B cell (primary cell): ENCODE data around the gene MNT. TPM values are rescaled to one million over a fixed set of nuclear protein-coding genes. Genes with fewer than 3 reads are reported as not detected.

ENCODE experiments used
- ATAC-seq: fragments of 200-7000 bp; cut with Tn5 transposase; one replicate; pipeline ENCODE4 v1.10.0; 2021; ENCODE audit warnings: low read depth, mild to moderate bottlenecking, moderate number of reproducible peaks, moderate library complexity
- CTCF ChIA-PET: fragments of 350-600 bp; sonication (Branson Sonifier 250); formaldehyde crosslinking; loops from one replicate; lab custom pipeline; 2021; ENCODE audit warnings: antibody characterized with exemption, inconsistent platforms; lab: Charles Lee
- POLR2A ChIA-PET: fragments of 350-600 bp; sonication (Branson Sonifier 250); formaldehyde crosslinking; loops from one replicate; lab custom pipeline; 2021; ENCODE audit warnings: antibody characterized with exemption; lab: Charles Lee
- DNase-seq: peaks from one replicate; pipeline ENCODE4 v3.0.0; 2013
- H2AFZ ChIP-seq: 2 replicates; pipeline ENCODE4 v1.6.1; 2012; ENCODE audit warnings: mild to moderate bottlenecking, low read depth, low read length; ENCODE audit not compliant: insufficient read depth, poor library complexity, severe bottlenecking
- H3K27ac ChIP-seq, 2 donors: 1 replicate in 1 of 2; 2 replicates in 1 of 2; pipeline ENCODE4 v1.5.1; 2012 to 2013; ENCODE audit warnings: low read length in 2 of 2, mild to moderate bottlenecking in 2 of 2, moderate library complexity in 1 of 2
- H3K27me3 ChIP-seq, 4 experiments: fragments of 200-600 bp in 1 of 4; sonication (generic) in 1 of 4; replicated peaks in 1 of 4; 1 replicate in 2 of 4; 2 replicates in 2 of 4; pipeline versions ENCODE4 v1.6.1 to v1.7.0; 2013 to 2016; ENCODE audit warnings: low read length in 3 of 4, mild to moderate bottlenecking in 2 of 4, mixed read lengths in 1 of 4, moderate library complexity in 1 of 4; ENCODE audit not compliant: insufficient read depth in 4 of 4, control insufficient read depth in 3 of 4; ENCODE audit errors: control extremely low read depth in 1 of 4
- H3K36me3 ChIP-seq, 2 experiments: replicated peaks in 1 of 2; 1 replicate in 1 of 2; 2 replicates in 1 of 2; pipeline versions ENCODE4 v1.6.1 to v1.7.1; 2013; ENCODE audit warnings: low read length in 1 of 2; ENCODE audit not compliant: insufficient read depth in 2 of 2, control insufficient read depth in 1 of 2; ENCODE audit errors: control extremely low read depth in 1 of 2, extremely low read depth in 1 of 2
- H3K4me1 ChIP-seq, 2 donors: fragments of 200-600 bp in 1 of 2; sonication (generic) in 1 of 2; 1 replicate in 1 of 2; 2 replicates in 1 of 2; pipeline versions ENCODE4 v1.5.1 to v1.6.1; 2013 to 2017; ENCODE audit warnings: low read length in 2 of 2; ENCODE audit not compliant: control insufficient read depth in 2 of 2, insufficient read depth in 2 of 2
- H3K4me2 ChIP-seq: replicated peaks from 2 replicates; pipeline ENCODE3; 2012; ENCODE audit warnings: mild to moderate bottlenecking, low read depth, low read length; ENCODE audit not compliant: poor library complexity, severe bottlenecking
- H3K4me3 ChIP-seq, 5 experiments: fragments of 200-600 bp in 1 of 5; sonication (generic) in 1 of 5; 1 replicate in 3 of 5; 2 replicates in 2 of 5; pipeline versions ENCODE4 v1.5.1 to v1.7.0; 2011 to 2016; ENCODE audit warnings: low read length in 4 of 5, mild to moderate bottlenecking in 4 of 5, low read depth in 2 of 5, control low read depth in 1 of 5, moderate library complexity in 1 of 5; ENCODE audit not compliant: insufficient read depth in 1 of 5; ENCODE audit errors: control extremely low read depth in 1 of 5, extremely low read depth in 1 of 5
- H3K79me2 ChIP-seq: fragments of 200-600 bp; sonication (generic); one replicate; pipeline ENCODE4 v1.6.0; 2016; ENCODE audit warnings: low read length; ENCODE audit not compliant: control insufficient read depth, insufficient read depth
- H3K9ac ChIP-seq: fragments of 200-600 bp; sonication (generic); 2 replicates; pipeline ENCODE4 v1.6.1; 2017; ENCODE audit warnings: mild to moderate bottlenecking, low read length, moderate library complexity
- H3K9me3 ChIP-seq, 3 donors: one replicate each; pipeline versions ENCODE4 v1.6.1 to v1.7.1; 2013; ENCODE audit warnings: low read length in 2 of 3; ENCODE audit not compliant: control insufficient read depth in 2 of 3, insufficient read depth in 1 of 3; ENCODE audit errors: control extremely low read depth in 1 of 3
- H4K20me1 ChIP-seq: 2 replicates; pipeline ENCODE4 v1.6.0; 2012; ENCODE audit warnings: mild to moderate bottlenecking, low read length; ENCODE audit not compliant: insufficient read depth, control insufficient read depth, poor library complexity, severe bottlenecking
- H3K27ac Mint-ChIP-seq: one replicate; pipeline ENCODE4 v1.8.0; 2021; ENCODE audit warnings: mixed read lengths
- H3K27me3 Mint-ChIP-seq: one replicate; pipeline ENCODE4 v1.8.0; 2021; ENCODE audit warnings: mixed read lengths
- H3K4me1 Mint-ChIP-seq: one replicate; pipeline ENCODE4 v1.8.0; 2021; ENCODE audit warnings: mixed read lengths
- H3K4me3 Mint-ChIP-seq: one replicate; pipeline ENCODE4 v1.8.0; 2021; ENCODE audit warnings: mixed read lengths
- H3K9me3 Mint-ChIP-seq: one replicate; pipeline ENCODE4 v1.8.0; 2022; ENCODE audit warnings: mixed read lengths; ENCODE audit not compliant: insufficient read depth
- EZH2 ChIP-seq: IDR thresholded peaks from 2 replicates; pipeline ENCODE4 v1.6.1; 2012; ENCODE audit warnings: borderline replicate concordance, low read depth, mild to moderate bottlenecking, moderate library complexity, low read length; ENCODE audit not compliant: insufficient read depth, poor library complexity, severe bottlenecking
- WGBS: methylation state at CpG from one replicate; pipeline ENCODE4 v1.1.5; 2013; ENCODE audit warnings: missing lambda C conversion rate; ENCODE audit not compliant: insufficient coverage; 5-methylcytosine and 5-hydroxymethylcytosine counted together
- intact Hi-C: fragments of 100-400 bp; cut with micrococcal nuclease; formaldehyde crosslinking; loops from one replicate; pipeline ENCODE4 v1.10.0; 2022
- polyA plus RNA-seq: library from polyadenylated mRNA; depleted of rRNA; stranded (reverse); fragments of >200 nt; gene quantifications from 2 replicates; pipeline ENCODE4 v1.2.3, GENCODE V29; 2012
- total RNA-seq, 2 donors: library from RNA; stranded (reverse); fragments of 120-200 nt in 1 of 2; gene quantifications; 1 replicate in 1 of 2; 2 replicates in 1 of 2; pipeline versions ENCODE4 v1.2.3 to v1.2.4, GENCODE V29; 2013 to 2022
- TF ChIP-seq, protein P1 (sequence below): fragments of 200-600 bp; IDR thresholded peaks from one replicate; pipeline ENCODE4 v1.8.0; 2022; ENCODE audit warnings: antibody characterized with exemption, mild to moderate bottlenecking

MNT gene
- total and polyA plus RNA-seq, 2 donors (not counting 1 experiment from before 2014, with no cell fraction given) = 20.0 to 68.5 TPM

DNA sequence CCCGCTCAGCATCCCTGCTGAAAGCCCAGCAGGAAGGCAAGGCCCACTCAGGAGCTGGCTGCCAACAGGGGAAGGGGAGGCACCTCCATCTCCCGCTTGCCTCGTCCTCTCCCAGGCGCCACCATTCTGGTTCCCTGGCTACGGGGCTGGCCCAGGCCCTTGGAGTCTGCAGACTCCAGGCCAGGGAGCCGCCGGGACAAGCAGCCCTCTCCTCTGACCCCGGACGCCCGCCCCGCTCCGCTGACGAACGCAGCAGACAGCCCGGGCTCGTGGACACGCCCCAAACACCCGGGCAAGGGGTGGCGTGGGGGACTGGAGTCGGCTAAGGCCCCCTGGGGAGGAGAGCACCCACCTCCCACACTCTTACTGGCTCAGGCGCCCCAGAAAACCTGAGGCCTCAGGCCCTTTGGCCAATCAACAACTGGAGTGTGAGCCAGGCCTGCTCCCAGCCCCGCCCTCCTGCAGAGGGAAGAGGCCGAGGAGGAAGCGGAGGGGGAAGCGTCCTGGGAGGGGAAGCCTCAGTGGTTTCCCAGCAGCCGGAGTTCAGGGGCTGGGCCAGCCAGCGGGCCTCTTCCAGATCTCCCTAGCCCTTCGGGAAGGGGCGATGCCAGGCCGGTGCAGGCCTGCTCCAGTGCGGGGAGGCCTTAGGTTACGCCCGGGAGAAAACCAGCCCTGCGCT is 4.2 kb downstream of the MNT start:
- peak overlapping the region; percentile 83 for H3K4me3 Mint-ChIP-seq
- ATAC-seq = no peak
- Histone ChIP-seq H3K9ac (peak overlapping the region; percentile 33), H3K27me3 (no peaks in the 10 kb centered on the region), H3K36me3 (no peaks in the 10 kb centered on the region), H3K9me3 (no peaks in the 10 kb centered on the region), H4K20me1 (peaks cover 60% of the 10 kb centered on the region), H3K4me1 (peaks cover 45 to 59% of the 10 kb centered on the region in 2 donors), H3K79me2 (peaks cover 63% of the 10 kb centered on the region), H3K4me2 (peak overlapping the region; percentile 98), H3K4me3 (peak overlapping the region in 4 of 5 experiments; percentile 25 to 43 (median 33)), H3K27ac (peak overlapping the region in 1 of 2 donors; percentile 29), H2AFZ (peak overlapping the region; percentile 26)
- WGBS = 10% methylated on average over 34 of the region's 34 CpGs
- ChIA-PET CTCF (interaction anchor here (3.1 kb wide), 1 partner anchor 19 kb away, joined by 17 read pairs; no protein-coding TSS in a partner anchor), POLR2A (no interaction called here)
- H3K27me3 Mint-ChIP-seq = no peaks in the 10 kb centered on the region
- peaks cover 60% of the 10 kb centered on the region for H3K4me1 Mint-ChIP-seq
- peak; percentile 65 for DNase-seq
- no peaks in the 10 kb centered on the region for H3K9me3 Mint-ChIP-seq
- TF ChIP-seq EZH2 = no peak
- TF ChIP-seq, protein P1, sequence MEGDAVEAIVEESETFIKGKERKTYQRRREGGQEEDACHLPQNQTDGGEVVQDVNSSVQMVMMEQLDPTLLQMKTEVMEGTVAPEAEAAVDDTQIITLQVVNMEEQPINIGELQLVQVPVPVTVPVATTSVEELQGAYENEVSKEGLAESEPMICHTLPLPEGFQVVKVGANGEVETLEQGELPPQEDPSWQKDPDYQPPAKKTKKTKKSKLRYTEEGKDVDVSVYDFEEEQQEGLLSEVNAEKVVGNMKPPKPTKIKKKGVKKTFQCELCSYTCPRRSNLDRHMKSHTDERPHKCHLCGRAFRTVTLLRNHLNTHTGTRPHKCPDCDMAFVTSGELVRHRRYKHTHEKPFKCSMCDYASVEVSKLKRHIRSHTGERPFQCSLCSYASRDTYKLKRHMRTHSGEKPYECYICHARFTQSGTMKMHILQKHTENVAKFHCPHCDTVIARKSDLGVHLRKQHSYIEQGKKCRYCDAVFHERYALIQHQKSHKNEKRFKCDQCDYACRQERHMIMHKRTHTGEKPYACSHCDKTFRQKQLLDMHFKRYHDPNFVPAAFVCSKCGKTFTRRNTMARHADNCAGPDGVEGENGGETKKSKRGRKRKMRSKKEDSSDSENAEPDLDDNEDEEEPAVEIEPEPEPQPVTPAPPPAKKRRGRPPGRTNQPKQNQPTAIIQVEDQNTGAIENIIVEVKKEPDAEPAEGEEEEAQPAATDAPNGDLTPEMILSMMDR = no peak
- intact Hi-C loops = no loop called here
- H3K27ac Mint-ChIP-seq = peak overlapping the region; percentile 41

DNA sequence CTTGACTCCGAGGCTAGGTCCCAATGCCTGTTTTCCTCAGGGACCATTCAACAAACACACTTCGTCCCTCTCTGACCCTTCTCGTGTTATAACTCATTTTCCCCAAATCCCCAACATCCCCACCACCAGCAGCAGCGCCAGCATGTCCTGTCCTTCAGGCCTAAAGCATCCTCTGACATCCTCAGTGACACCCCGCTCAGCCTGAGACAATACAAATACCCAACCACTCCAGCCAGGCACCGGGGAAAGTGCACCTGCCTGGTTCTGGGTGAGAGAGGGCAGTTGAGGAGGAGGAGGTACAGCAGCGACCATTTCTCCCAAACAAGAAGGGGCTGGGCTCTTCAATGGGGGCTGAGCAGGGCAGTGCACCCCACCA is 4.7 kb downstream of the MNT start:
- Mint-ChIP-seq H3K27ac (peak overlapping the region; percentile 74), H3K4me1 (peaks cover 64% of the 10 kb centered on the region), H3K9me3 (no peaks in the 10 kb centered on the region), H3K27me3 (no peaks in the 10 kb centered on the region), H3K4me3 (peak overlapping the region; percentile 83)
- peaks cover 65% of the 10 kb centered on the region for H4K20me1 ChIP-seq
- H3K27ac ChIP-seq = peak overlapping the region in 1 of 2 donors; percentile 29
- TF ChIP-seq EZH2 = no peak
- TF ChIP-seq, protein P1 = no peak
- no peak overlapping the region for H2AFZ ChIP-seq
- 79% methylated on average over 5 of the region's 7 CpGs for WGBS
- ATAC-seq (no peak), DNase-seq (no peak)
- H3K9ac ChIP-seq = peak overlapping the region; percentile 33
- intact Hi-C loops = no loop called here
- ChIA-PET POLR2A (no interaction called here), CTCF (interaction anchor here (1.6 kb wide), 1 partner anchor 20 kb away, joined by 4 read pairs; no protein-coding TSS in a partner anchor)
- no peaks in the 10 kb centered on the region for H3K27me3 ChIP-seq
- peak overlapping the region in 3 of 5 experiments; percentile 25 to 43 (median 26) for H3K4me3 ChIP-seq
- peaks cover 50 to 64% of the 10 kb centered on the region in 2 donors for H3K4me1 ChIP-seq
- no peaks in the 10 kb centered on the region for H3K9me3 ChIP-seq
- peak overlapping the region; percentile 98 for H3K4me2 ChIP-seq
- peaks cover 67% of the 10 kb centered on the region for H3K79me2 ChIP-seq
- H3K36me3 ChIP-seq = no peaks in the 10 kb centered on the region
